GM19351 (cell line): Measurements from ENCODE around the gene C1QL1.

ENCODE experiments used
- ATAC-seq: cut with Tn5 transposase; IDR thresholded peaks from one replicate; pipeline ENCODE4 v1.9.1; 2021; ENCODE audit warnings: mild to moderate bottlenecking, moderate library complexity; ENCODE audit not compliant: unreplicated experiment

C1QL1 gene

DNA sequence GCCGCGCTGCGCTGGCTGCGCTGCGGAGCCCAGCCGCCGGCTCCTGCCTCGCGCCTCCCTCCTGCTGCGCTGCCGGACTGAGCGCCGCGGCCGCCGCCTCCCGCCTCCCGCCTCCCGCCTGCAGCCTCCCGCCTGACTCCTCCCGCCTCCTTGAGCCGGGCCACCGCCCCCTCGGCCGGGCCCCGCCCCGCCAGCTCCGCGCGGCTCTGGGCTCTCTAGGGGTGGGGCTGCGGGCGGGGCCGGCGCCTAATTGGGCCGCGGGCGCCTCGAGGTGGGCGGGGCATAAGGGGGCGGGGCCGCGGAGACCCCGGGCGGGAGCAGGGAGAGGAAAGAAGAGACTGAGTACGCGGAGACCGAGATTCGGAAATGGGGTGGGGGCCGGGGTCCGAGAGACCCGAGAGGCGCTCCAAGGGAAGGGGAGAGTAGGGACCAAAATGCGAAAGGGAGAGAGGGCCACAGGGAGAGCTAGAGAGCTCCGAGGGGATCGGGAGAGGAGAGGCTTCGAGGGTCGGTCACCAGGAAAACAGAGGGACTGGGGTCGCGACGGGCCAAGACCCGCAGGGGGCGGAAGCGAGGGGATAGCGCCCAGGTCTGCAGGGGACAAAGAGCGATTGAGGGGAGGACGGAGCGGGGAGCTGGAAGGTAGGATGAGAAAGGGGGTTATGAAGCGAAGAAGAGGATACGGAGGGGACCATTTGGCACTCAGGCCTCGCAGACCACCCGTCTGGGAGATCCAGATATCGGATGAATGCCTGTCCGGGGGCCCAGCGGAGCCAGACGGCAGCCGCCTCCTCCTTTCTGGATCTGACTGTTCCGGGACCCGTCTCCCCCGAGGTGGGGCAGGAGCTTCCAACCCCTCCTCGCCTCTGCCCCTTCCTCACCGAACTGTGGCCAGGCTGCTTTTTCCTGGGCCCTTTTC lies at the start of gene C1QL1:
Gene C1QL1, minus strand, starts transcription at position 79 of the 919 bp plus-strand sequence. CDS start 255 bp downstream, outside the sequence.
- ATAC-seq, result peak; percentile 86

DNA sequence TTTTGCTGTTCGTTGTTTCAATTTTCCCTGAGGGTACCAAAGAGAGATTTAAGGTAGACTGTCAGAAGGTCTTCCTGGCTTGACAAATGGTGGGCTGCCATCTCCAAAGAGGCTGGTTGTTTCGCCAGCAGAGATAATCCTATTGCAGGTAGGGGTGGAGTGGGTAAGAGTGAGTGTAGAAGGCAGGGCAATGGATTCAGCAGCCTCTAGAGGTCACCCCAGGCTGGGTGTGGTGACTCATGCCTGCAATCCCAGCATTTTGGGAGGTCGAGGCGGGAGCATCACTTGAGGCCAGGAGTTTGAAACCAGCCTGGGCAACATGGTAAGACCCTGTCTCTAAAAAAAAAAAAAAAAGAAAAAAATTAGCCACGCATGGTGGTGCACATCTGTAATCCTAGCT lies 48.7 kb upstream of the C1QL1 start:
- no peak for ATAC-seq

DNA sequence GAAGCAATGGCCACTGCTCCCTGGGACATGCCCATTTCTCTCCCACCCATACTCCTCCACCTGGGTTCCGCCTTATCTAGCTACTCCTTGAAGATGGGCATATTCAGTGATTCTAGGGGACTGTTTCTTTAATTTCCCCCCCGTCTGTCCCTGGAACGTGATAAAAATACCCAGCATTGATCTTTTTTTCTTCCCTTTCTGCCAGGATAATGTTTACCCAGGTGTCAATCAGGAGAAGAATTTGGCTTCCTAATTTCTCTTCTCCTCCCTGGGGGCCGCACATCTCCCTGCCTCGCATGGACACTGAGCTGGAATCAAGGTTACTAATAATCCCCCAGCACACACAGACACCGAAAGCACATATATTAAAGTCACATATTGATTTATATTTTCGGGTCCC lies 48.1 kb upstream of the C1QL1 start:
- ATAC-seq, result no peak

DNA sequence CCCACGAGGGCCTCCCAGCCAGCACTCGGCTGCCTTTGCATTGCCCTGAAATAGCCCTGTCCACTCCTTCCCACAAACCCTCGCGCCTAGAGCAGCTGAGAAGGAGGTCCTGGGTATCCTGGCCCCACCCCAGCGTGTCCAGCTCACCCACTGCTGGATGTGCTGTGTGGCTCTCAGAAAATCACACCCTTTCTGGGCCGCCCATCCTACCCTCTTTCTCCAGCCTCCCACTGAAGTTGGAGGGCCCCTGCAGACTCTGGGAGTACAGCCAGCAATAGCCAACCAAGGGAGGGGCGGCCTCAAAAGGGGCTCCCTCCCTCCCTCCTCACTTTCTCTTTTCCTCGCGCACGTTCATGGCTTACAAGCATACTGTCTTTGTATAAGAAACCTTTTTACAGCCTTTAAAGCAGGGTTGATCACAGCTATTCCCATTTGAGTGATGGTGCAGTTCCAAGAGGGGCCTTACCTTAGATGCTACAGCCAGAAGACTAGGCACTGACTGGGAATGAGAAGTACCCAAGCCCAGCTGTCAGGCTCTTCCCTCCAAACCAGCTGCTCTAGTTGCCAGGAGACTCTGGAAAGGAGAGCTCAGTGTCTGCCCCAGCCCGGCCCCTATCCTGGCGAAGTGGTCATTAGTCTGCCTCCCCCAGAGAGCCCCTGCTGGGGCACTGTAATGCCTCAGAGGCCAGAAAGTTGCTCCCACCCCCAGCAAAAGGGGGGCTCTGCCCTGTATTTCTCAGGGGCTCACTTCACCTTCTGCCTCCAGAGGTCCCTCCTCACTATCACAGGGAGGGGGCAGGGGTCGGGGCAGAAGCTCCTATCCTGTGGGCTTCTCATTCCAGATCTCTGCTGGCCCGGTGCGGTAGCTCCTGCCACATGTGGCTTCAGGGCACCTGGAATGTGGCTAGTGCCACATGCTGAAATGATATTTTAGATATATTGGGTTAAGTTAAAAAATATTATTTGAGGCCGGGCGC lies 45.2 kb upstream of the C1QL1 start:
- ATAC-seq, result no peak

DNA sequence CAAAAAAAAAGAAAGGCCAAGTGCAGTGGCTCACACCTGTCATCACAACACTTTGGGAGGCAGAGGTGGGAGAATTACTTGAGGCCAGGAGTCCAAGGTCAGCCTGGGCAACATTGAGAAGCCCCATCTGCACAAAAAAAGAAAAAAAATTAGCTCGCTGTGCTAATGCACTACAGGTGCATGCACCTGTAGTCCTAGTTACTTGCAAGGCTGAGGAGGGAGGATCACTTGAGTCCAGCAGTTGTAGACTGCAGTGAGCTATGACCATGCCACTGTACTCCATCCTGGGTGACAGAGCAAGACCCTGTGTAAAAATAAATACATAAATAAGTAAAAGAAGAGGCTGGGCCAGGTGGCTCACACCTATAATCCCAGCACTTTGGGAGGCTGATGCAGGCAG lies 43.7 kb upstream of the C1QL1 start:
- no peak for ATAC-seq

DNA sequence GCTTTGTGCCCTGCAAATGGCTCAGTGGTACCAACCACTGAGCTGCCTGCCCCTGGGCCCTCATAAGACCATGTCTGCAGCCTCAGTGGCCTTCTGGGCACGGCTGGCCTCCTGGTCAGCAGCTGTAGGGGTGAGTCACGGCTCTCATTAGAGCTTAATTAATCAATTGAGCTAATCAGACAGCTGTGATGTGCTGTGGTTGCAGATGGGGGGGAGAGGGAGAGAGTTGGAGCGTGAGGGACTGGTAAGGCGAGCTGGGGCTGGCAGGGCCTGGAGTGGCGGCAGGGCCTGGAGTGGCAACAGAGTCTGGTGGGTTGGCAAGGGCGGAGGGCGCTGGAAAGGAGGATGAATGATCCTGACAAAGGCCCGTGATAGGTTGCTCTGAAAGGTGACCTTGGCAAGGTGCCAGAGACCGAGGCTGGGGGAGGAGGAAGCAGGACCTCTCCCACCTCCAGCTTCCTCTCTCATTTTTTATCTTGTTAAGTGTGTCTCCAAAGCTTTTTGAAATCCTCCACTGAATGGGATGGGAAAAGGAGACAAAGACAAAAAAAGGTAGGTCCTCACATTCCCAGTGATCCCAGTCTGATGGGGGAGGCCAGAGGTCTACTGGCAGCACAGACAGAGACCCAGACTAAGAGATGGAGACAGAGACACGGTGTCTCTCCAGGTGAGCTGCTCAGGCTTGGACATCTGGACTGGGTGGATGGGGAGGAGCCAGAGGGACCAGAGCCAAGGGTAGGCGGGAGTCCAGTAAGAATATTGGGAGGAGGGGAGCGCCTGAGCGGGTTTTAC lies 41.8 kb upstream of the C1QL1 start:
- no peak for ATAC-seq

GRCh38 chr17:45008216-45008615 lies 40.1 kb upstream of the C1QL1 start:
- no peak for ATAC-seq

- no peak for ATAC-seq
Measured at GRCh38 chr17:45006927-45007461, 38.9 kb upstream of the C1QL1 start.

GRCh38 chr17:45005700-45006099 lies 37.6 kb upstream of the C1QL1 start:
- no peak for ATAC-seq

GRCh38 chr17:45004388-45004787 lies 36.3 kb upstream of the C1QL1 start:
- no peak for ATAC-seq

DNA sequence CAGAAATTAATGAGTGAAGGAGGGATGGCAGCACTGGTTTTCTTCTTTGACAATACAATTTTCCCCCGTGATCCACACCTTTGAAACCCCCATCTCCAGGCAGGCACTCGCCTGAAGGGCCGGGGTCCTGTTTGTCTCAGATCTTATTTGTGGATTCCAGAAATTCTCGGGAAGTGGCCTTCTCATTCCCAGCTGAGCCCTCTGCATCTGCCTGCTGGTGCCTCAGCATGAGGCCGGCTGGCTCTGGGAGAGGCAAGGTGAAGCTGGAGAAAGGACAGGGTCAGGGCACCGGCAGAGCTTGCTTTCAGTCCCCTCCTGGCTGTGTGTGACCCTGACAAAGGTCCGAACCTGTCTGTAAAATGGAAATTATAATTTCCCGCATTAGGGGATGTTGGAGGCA lies 35.8 kb upstream of the C1QL1 start:
- ATAC-seq, result no peak

GRCh38 chr17:45001310-45001709 lies 33.2 kb upstream of the C1QL1 start:
- no peak for ATAC-seq

- ATAC-seq, result no peak
Measured at GRCh38 chr17:44999433-44999832, 31.3 kb upstream of the C1QL1 start.

DNA sequence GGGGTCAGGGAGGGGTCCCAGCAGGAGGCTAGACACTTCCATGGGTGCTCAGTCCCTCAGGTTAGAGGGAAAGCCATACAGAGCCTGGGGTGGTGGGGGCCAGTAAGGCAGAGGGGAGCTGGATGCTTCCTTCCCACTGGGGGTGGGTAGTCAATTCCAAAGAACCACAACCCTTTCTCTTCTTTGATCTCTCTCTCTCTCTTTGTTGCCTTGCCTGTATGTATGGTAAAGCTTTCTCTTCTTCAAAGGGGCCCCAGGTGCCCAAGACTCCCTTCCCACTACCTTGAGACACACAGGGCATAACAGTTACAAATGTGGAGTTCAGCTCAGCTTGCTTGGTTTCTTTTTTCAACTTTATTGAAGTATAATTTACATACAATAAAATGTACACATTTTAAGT lies 30.5 kb upstream of the C1QL1 start:
- ATAC-seq, result no peak

- ATAC-seq, result no peak
Measured at GRCh38 chr17:44997733-44998520, 29.8 kb upstream of the C1QL1 start.

DNA sequence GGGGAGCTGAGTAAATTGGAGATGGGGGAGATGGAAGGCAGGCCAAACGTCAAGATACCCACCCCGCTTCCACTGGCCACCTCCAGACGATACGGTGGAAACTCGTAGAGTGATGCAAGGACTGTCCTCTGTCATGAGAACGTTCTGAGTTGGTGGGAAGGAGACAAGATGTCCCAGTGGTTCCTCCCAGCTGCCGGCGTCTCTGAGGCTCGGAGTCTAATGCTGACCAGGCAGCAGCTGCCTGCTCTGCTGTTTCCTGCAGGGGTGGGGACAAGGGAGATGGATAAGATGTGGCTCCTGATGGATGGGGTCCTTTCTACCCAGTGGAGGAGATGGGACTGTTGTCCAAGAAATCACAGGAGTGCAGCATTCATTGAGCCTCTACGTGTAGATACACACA lies 28.2 kb upstream of the C1QL1 start:
- ATAC-seq, result no peak

DNA sequence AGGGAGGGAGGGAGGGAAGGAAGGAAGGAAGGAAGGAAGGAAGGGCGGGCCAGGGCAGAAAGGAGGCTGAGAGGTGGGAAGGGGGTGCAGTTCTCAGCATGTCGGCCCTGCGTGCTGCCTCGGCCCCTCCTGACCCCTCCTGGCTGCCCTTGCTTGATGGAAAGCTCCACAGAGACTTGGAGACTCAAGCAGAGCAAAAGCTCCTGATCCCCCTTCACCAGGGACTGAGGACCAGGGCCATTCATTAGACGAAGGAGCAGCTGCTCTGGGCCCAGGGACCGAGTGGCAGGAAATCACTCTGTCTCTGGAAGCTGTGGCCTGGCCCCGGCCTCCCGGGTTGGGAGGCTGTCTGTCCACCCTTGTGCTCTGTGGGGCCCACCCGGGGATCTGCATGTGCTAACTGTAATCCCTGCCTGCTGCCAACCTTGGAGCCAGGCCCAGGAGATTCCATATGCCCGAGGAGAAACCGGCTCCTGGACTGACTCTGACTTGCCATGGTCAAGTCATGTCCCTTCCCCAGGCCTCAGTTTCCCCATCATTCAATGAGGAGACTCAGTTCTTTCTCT lies 27.4 kb upstream of the C1QL1 start:
- ATAC-seq, result no peak

- ATAC-seq, result no peak
Measured at GRCh38 chr17:44992242-44992939, 24.3 kb upstream of the C1QL1 start.

DNA sequence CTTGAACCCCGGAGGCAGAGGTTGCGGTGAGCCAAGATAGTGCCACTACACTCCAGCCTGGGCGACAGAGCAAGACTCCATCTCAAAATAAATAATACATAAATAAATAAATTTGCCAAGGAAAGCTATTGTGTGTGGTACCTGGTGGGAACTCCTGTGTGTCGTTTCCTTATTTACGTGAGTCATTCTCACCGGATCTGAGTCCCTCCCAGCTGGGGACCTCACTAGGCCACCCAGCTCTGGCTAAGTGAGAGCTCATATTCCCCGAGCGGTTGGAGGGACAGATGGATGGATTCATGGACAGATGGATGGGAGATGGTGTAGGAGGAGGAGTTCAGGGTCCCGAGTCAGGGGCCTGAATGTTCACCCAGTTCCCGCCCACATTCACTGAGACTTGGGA lies 22.9 kb upstream of the C1QL1 start:
- ATAC-seq, result no peak
